NCI-H146 (cell line): ENCODE data around the gene USP17L18.
"Not testable (repeated sequence)": the region's sequence is repeated elsewhere in the genome, so short reads cannot be mapped to it uniquely, and the experiment has no call there.

Experiments
- DNase-seq: peaks from one replicate; lab custom pipeline; 2025; lab: John Stamatoyannopoulos, UW

USP17L18 gene

DNA sequence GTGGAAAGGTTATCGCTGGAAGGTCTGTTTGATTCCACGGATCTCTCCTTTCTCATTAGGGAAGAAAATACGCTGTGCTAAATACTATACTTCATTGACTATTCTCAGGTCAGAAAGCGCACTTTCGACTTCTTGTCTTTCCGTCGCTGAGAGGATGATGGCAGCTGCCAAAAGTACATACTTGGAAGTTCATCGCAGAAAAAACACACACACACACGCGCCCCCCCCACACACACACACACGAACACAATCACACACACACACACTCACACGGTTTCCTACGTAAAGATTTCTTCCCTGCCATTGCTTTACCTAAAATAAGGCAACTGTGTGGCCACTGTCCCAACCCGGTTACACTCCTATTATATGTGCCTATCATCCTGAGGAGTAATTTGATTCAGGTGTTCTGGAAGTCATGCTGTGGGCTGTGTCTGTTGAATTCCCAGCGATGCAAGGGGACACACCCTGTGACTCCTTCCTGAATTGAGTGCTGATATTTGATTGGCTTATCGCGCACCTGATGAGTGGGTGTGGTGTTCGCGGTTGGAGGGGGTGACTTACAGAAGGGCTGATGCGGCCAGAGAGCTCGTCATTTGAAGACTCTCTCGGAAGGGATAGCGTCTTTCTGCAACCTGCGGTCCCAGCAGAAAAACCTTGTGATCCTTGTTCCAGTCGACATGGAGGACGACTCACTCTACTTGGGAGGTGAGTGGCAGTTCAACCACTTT is at the start of gene USP17L18:
TSS of gene USP17L18 (plus strand) at position 678 of the 728 bp plus-strand sequence. CDS start at position 678, 0 bp downstream.
- DNase-seq = not testable (repeated sequence)

GRCh38 chr4:9210357-9210756 is 38.1 kb upstream of the USP17L18 start, which contains the start of gene USP17L10:
USP17L10 (plus strand) TSS chr4:9210657; CDS start chr4:9210657, 0 bp downstream.
- not testable (repeated sequence) for DNase-seq

DNA sequence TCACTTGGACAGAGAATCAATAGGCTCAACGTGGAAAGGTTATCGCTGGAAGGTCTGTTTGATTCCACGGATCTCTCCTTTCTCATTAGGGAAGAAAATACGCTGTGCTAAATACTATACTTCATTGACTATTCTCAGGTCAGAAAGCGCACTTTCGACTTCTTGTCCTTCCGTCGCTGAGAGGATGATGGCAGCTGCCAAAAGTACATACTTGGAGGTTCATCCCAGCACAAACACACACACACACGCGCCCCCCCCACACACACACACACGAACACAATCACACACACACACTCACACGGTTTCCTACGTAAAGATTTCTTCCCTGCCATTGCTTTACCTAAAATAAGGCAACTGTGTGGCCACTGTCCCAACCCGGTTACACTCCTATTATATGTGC is 33.7 kb upstream of the USP17L18 start:
- not testable (repeated sequence) for DNase-seq

GRCh38 chr4:9215105-9215504 is 33.3 kb upstream of the USP17L18 start, which contains the start of gene USP17L11:
USP17L11 (plus strand) TSS chr4:9215405; CDS start chr4:9215405, 0 bp downstream.
- not testable (repeated sequence) for DNase-seq

DNA sequence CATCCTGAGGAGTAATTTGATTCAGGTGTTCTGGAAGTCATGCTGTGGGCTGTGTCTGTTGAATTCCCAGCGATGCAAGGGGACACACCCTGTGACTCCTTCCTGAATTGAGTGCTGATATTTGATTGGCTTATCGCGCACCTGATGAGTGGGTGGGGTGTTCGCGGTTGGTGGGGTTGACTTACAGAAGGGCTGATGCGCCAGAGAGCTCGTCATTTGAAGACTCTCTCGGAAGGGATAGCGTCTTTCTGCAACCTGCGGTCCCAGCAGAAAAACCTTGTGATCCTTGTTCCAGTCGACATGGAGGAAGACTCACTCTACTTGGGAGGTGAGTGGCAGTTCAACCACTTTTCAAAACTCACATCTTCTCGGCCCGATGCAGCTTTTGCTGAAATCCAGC is 28.6 kb upstream of the USP17L18 start, which contains the start of gene USP17L12:
TSS of gene USP17L12 (plus strand) at position 301 of the 400 bp plus-strand sequence. CDS start at position 301, 0 bp downstream.
- not testable (repeated sequence) for DNase-seq

GRCh38 chr4:9224596-9224995 is 23.8 kb upstream of the USP17L18 start, which contains the start of gene USP17L13:
USP17L13 (plus strand) TSS chr4:9224896; CDS start chr4:9224896, 0 bp downstream.
- not testable (repeated sequence) for DNase-seq

GRCh38 chr4:9230249-9230648 is 18.2 kb upstream of the USP17L18 start:
- not testable (repeated sequence) for DNase-seq

GRCh38 chr4:9234085-9234484 is 14.3 kb upstream of the USP17L18 start, which contains the start of gene USP17L15:
USP17L15 (plus strand) TSS chr4:9234385; CDS start chr4:9234385, 0 bp downstream.
- DNase-seq = not testable (repeated sequence)

- not testable (repeated sequence) for DNase-seq
Observed at GRCh38 chr4:9238461-9238860, 10.0 kb upstream of the USP17L18 start.

DNA sequence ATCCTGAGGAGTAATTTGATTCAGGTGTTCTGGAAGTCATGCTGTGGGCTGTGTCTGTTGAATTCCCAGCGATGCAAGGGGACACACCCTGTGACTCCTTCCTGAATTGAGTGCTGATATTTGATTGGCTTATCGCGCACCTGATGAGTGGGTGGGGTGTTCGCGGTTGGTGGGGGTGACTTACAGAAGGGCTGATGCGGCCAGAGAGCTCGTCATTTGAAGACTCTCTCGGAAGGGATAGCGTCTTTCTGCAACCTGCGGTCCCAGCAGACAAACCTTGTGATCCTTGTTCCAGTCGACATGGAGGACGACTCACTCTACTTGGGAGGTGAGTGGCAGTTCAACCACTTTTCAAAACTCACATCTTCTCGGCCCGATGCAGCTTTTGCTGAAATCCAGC is 4.9 kb upstream of the USP17L18 start, which contains the start of gene USP17L17:
TSS of gene USP17L17 (plus strand) at position 301 of the 400 bp plus-strand sequence. CDS start at position 301, 0 bp downstream.
- DNase-seq = not testable (repeated sequence)

DNA sequence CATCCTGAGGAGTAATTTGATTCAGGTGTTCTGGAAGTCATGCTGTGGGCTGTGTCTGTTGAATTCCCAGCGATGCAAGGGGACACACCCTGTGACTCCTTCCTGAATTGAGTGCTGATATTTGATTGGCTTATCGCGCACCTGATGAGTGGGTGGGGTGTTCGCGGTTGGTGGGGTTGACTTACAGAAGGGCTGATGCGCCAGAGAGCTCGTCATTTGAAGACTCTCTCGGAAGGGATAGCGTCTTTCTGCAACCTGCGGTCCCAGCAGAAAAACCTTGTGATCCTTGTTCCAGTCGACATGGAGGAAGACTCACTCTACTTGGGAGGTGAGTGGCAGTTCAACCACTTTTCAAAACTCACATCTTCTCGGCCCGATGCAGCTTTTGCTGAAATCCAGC is 4.6 kb downstream of the USP17L18 start, which contains the start of gene USP17L19:
TSS of gene USP17L19 (plus strand) at position 301 of the 400 bp plus-strand sequence. CDS start at position 301, 0 bp downstream.
- not testable (repeated sequence) for DNase-seq

DNA sequence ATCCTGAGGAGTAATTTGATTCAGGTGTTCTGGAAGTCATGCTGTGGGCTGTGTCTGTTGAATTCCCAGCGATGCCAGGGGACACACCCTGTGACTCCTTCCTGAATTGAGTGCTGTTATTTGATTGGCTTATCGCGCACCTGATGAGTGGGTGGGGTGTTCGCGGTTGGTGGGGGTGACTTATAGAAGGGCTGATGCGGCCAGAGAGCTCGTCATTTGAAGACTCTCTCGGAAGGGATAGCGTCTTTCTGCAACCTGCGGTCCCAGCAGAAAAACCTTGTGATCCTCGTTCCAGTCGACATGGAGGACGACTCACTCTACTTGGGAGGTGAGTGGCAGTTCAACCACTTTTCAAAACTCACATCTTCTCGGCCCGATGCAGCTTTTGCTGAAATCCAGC is 9.4 kb downstream of the USP17L18 start, which contains the start of gene USP17L20:
TSS of gene USP17L20 (plus strand) at position 301 of the 400 bp plus-strand sequence. CDS start at position 301, 0 bp downstream.
- not testable (repeated sequence) for DNase-seq

DNA sequence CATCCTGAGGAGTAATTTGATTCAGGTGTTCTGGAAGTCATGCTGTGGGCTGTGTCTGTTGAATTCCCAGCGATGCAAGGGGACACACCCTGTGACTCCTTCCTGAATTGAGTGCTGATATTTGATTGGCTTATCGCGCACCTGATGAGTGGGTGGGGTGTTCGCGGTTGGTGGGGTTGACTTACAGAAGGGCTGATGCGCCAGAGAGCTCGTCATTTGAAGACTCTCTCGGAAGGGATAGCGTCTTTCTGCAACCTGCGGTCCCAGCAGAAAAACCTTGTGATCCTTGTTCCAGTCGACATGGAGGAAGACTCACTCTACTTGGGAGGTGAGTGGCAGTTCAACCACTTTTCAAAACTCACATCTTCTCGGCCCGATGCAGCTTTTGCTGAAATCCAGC is 14.1 kb downstream of the USP17L18 start, which contains the start of gene USP17L21:
TSS of gene USP17L21 (plus strand) at position 301 of the 400 bp plus-strand sequence. CDS start at position 301, 0 bp downstream.
- not testable (repeated sequence) for DNase-seq

- DNase-seq = not testable (repeated sequence)
Observed at GRCh38 chr4:9267319-9267718, 18.9 kb downstream of the USP17L18 start, which contains the start of gene USP17L22. USP17L22 (plus strand) TSS chr4:9267619; CDS start chr4:9267619, 0 bp downstream.

DNA sequence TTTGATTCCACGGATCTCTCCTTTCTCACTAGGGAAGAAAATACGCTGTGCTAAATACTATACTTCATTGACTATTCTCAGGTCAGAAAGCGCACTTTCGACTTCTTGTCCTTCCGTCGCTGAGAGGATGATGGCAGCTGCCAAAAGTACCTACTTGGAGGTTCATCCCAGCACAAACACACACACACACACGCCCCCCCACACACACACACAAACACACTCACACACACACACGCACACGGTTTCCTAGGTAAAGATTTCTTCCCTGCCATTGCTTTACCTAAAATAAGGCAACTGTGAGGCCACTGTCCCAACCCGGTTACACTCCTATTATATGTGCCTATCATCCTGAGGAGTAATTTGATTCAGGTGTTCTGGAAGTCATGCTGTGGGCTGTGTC is 23.3 kb downstream of the USP17L18 start:
- DNase-seq = not testable (repeated sequence)
